HG03095 (cell line): ENCODE data around the gene KRTAP10-2.

Source experiments
- ATAC-seq: cut with Tn5 transposase; IDR thresholded peaks from one replicate; pipeline ENCODE4 v1.9.1; 2021; ENCODE audit warnings: moderate library complexity; ENCODE audit not compliant: unreplicated experiment

Gene KRTAP10-2

DNA sequence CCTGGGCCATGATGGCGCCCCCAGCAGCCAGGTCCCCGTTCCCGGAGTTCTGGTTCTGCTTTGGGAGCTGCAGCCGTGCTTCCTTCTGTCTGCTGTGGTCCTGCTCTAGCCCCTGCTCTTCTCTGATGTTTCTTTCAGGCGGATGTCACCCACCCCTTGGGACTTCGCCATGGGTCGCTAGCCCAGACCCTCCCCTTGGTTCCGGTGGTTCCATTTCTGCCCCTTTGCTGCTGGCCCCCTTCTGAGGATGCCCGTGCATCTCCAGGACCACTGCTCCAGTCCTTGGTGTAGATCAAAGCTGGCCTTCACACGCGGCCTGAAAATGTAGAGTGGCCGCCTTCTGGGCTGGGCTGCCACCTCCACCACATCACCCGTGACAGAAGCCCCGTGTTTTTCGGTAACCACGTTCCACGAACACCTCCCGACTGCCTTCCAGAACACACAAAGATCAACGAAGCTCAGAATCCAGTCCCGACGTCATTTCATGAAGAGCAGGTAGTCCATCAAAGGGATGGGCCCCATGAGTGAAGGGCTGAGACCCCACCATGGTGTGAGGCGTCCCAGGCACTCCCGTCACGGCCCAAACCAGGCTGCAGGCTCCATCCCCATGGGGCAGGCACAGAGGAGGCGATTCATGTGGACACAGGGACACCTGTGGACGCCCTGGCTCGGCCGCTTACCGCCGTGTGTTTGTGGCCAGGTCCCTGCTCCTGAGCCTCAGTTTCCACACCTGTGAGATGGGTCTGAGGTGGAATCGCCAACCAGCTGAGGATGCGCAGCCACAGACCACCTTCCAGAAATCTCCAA lies 35.7 kb downstream of the KRTAP10-2 start:
- no peak for ATAC-seq

GRCh38 chr21:44514746-44515358 lies 36.5 kb downstream of the KRTAP10-2 start:
- no peak for ATAC-seq

DNA sequence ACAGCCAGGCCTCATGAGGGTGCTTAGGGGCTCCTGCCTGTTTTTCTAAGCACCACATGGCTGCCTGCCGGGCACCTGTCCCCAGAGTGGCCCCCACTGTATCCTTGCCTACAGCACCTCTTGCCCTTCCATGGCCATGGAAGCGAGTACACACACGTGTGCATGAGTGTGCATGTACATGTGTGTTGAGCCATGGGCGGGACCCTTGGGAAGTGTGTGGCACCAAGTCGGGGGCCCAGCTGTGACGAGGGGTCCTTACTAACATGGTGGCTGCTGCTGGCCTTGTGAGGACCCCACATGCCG lies 37.1 kb downstream of the KRTAP10-2 start:
- ATAC-seq, result no peak

GRCh38 chr21:44513389-44514217 lies 37.7 kb downstream of the KRTAP10-2 start:
- no peak for ATAC-seq

DNA sequence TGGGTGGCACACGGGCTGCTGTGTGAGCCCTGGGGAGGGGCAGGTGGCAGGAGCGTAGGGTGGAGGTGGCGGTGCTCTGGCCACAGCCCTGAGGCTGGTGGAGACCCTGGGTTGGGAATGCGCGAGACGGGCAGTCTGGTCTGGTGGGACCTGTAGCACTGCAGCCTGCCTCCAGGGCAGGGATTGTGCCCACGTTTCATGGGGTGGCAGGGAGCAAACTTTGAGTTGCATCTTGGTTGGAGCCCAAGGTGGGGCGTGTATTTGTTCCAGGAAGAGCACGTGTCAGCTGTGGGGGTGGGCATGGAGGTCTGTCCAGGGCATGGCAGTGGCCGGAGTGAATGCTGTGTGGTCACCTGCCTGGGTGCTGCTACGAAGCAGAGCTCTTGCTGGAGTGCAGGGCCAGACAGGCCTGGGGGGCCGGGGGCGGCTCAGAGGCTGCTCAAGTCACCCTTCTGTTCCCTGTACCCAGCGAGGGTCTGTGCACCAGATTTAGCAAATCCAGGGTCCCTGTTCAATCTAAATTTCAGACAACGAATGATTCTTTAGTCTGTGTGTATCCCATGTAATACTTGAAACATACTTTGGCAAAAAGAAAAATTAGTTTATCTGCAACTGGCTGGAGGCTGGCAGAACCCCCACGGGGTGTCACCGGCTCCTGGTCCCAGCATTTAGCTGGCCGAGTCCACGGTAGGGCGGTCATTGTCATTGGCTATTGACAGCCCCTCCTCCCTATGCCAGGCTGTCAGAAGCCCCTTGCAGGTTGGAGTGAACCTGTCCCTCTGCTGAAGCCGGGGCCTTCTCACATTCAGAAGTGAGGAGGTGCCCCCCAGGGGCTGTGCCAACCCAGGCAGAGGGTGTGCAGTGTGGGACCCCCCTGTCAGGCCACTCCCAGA lies 38.6 kb downstream of the KRTAP10-2 start:
- no peak for ATAC-seq

GRCh38 chr21:44511938-44512275 lies 39.4 kb downstream of the KRTAP10-2 start:
- no peak for ATAC-seq

DNA sequence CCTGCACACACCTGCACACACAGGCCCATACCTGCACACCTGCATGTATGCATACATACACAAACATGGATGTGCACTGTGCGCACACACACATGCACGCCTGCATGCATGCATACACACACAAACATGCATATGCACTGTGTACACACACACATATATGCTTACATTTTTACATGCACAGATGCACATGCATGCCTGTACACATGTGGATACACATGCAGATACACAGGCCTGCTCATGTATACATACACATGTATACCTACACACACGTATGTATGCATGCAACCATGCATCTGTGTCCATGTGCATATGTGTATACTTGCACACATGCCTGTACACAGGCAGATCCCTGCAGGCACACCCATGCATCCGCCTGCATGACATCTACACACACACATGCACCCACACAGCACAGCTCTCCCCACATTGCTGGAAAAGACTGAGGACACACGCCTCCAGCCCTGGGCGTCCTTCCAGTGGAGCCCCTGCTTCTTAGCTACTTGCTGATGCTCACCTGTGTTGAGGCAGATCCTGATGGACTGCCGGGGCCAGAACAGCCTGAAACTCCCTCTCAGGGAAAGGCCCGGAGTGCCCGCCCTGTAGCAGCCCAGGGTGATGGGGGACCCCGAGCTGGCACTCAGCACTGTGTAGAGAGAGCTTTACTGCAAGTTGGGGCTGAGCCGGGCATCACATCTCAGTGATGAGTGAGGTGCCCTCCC lies 39.9 kb downstream of the KRTAP10-2 start:
- ATAC-seq, result no peak

- no peak for ATAC-seq
Measured at GRCh38 chr21:44510508-44511218, 40.6 kb downstream of the KRTAP10-2 start.

DNA sequence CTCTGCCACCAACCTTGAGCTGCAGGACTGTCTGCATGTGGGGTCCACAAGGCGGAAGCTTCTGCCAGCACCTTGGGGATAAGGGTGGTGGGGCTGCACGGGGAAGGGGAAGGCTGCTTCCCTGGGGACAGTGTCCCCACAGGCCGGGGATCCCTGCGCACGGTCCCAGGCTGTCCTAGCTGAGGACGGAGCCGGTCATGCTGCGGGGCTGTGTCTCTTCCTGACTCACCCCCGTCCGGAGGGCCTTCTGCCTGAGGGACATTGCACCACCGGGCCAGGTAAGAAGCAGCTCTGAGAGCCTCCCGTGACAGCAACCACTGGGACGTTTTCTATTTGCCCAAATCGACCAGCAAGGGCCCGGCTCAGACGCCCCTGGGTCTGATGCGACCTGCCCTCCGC lies 41.2 kb downstream of the KRTAP10-2 start:
- ATAC-seq, result no peak

DNA sequence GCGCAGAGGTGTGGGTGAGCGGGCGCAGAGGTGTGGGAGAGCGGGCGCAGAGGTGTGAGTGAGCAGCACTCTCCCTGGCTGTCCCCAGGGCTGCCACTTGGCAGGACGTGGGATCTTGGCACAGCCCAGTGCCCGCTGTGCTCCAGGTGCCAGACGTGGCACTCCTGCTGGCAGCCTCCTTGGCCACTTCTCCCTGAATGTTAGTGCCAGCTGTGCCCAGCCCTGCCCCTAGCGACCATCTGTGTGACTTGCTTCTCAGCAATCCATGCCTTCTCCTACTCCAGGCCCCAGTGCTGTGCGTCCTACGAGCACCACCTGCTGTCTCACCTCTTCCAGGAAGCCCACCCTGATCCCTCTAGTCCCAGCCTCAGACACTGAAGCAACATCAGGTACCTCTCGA lies 41.8 kb downstream of the KRTAP10-2 start:
- ATAC-seq, result no peak

GRCh38 chr21:44508711-44509445 lies 42.4 kb downstream of the KRTAP10-2 start:
- ATAC-seq, result no peak

GRCh38 chr21:44508426-44508710 lies 42.9 kb downstream of the KRTAP10-2 start:
- ATAC-seq, result no peak

DNA sequence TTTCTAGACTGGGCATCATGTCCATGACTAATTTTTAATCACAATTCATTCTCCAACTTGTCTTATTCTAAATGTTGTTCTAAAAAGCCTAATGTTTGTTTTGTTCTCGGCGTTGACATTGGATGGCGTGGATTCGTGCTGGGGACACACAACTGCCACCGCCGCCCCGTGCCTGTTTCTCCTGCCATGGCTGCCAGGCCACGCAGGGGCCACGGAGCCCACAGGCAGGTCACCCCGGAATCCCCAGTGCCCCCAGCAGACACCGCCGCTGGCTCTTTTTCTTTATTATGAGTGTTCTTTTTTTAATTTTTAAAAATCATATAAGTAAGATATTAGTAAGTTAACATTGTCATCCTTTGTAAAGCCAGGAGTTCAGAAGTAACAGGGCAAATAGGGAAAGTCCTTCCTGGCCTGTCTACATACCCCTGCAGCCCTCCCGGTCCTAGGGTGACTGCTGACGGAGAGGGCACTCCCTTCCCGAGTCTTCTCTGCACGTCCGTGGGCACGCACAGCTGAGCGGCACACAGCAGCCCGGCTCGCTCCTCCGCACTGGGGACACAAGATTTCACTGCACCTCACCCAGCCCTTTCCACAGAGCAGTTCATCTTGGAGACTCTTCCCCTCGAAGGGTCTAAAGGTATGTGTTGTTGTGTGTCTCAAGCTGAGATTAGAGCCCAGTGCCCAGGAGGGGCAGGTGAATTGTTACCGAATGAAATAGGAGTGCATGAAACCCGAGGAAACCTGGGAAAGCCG lies 43.5 kb downstream of the KRTAP10-2 start:
- no peak for ATAC-seq

DNA sequence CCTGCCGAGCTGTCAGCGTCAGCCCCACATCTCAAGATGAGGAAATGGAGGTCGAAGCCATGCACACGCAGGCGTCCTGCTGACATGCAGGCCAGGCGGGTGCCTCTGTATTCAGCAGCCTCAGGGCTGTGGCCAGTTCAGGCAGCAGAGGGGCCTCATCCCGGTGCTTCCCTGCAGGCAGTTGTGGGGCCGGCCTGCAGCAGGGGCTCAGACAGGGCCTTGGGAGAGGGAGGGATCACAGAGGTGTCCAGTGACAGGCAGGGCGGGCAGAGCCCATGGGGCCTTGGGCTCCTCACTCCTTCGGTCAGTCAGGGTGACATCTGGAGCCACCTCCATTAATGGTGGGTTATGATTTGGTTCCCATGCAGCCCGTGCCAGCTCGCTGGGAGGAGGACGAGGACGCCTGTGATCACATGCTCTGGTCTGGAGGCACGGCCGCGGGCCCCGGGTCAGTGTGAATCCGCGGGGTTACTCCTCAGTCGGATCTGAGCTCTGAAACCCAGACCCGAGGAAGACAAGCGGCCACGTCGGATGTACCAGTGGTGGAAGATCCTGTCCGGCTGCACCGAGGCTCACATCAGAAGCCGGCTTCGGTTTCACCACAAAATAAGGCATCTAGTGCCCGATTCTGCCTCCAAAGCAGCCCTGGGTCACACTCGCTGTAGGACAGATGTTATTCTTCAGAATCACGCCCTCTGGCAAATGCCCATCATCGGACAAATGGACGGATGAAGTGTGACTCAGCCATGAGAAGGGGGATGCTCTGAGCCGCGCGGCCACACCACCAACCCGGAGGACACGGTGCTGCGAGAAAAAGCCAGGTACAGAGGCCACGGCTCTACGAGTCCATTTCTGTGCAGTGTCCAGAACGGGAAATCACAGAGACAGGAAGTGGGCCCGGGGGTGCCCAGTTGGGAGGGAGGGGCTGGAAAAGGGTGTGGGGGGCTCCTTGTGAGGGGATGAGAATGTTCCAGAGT lies 44.7 kb downstream of the KRTAP10-2 start:
- no peak for ATAC-seq

GRCh38 chr21:44505673-44506278 lies 45.5 kb downstream of the KRTAP10-2 start:
- no peak for ATAC-seq

- ATAC-seq, result no peak
Measured at GRCh38 chr21:44503901-44504399, 47.4 kb downstream of the KRTAP10-2 start.
